GM12878 (cell line): ENCODE results near the gene ZNF331. TPM values are rescaled to one million over a fixed set of nuclear protein-coding genes. Genes with fewer than 3 reads are reported as not detected.
A peak's percentile ranks its signal among the peaks of the same experiment; 100 is the strongest.

ENCODE experiments used
- ATAC-seq: fragments of 200-7000 bp; cut with Tn5 transposase; 3 replicates; pipeline ENCODE4 v1.9.1; 2020; ENCODE audit warnings: mild to moderate bottlenecking, moderate library complexity
- BruUV-seq: library from RNA; stranded (reverse); fragments of 400-500 nt; replicated peaks from 2 replicates; lab custom pipeline; 2021; lab: Mats Ljungman, UMichigan
- CTCF ChIA-PET: fragments of 300-600 bp; sonication (Branson Sonifier 250); formaldehyde crosslinking; extraction: SDS; loops from one replicate; lab custom pipeline; 2021; ENCODE audit warnings: inconsistent platforms; lab: Yijun Ruan, JAX
- POLR2A ChIA-PET: fragments of 350-600 bp; formaldehyde crosslinking; extraction: SDS; loops from one replicate; lab custom pipeline; 2021; ENCODE audit warnings: inconsistent platforms; lab: Charles Lee
- RAD21 ChIA-PET: fragments of 300-600 bp; sonication (Branson Sonifier 250); formaldehyde crosslinking; loops from one replicate; lab custom pipeline; 2023; ENCODE audit warnings: antibody characterized with exemption; ENCODE audit not compliant: unreplicated experiment; lab: Charles Lee
- SMC1A ChIA-PET: fragments of 300-600 bp; sonication (Branson Sonifier 250); formaldehyde crosslinking; loops from one replicate; lab custom pipeline; 2023; ENCODE audit not compliant: unreplicated experiment, uncharacterized antibody; lab: Charles Lee
- DNase-seq: peaks from one replicate; pipeline ENCODE4 v3.0.0-alpha.2; 2011; ENCODE audit warnings: low read depth, low spot score
- FAIRE-seq: peaks from 3 replicates; lab custom pipeline; 2011; peaks lifted over from hg19 to GRCh38; lab: Jason Lieb, UNC
- H2AFZ ChIP-seq: 2 replicates; pipeline ENCODE4 v1.6.0; 2011; ENCODE audit warnings: low read depth, low read length, control low read depth; ENCODE audit not compliant: control insufficient read depth
- H3K27ac ChIP-seq: 2 replicates; pipeline ENCODE4 v1.5.1; 2011; ENCODE audit warnings: control low read depth; ENCODE audit not compliant: control insufficient read depth, insufficient read depth
- H3K27me3 ChIP-seq, 2 experiments: replicated peaks in 1 of 2; 2 replicates each; pipeline versions ENCODE4 v1.6.0 to v1.6.1; 2011; ENCODE audit warnings: low read length in 1 of 2; ENCODE audit not compliant: control insufficient read depth in 2 of 2, insufficient read depth in 2 of 2
- H3K36me3 ChIP-seq, 2 experiments: 2 replicates each; pipeline ENCODE4 v1.5.1; 2011; ENCODE audit warnings: low read length in 1 of 2; ENCODE audit not compliant: control insufficient read depth in 2 of 2, insufficient read depth in 2 of 2
- H3K4me1 ChIP-seq: 2 replicates; pipeline ENCODE4 v1.6.1; 2011; ENCODE audit warnings: mild to moderate bottlenecking, low read length, moderate library complexity, mixed read lengths; ENCODE audit not compliant: control insufficient read depth, insufficient read depth
- H3K4me2 ChIP-seq: 2 replicates; pipeline ENCODE4 v1.6.0; 2011; ENCODE audit warnings: control low read depth; ENCODE audit not compliant: control insufficient read depth, insufficient read depth
- H3K4me3 ChIP-seq: fragments of 200-600 bp; sonication (generic); 2 replicates; pipeline ENCODE4 v1.5.1; 2016
- H3K79me2 ChIP-seq: 2 replicates; pipeline ENCODE4 v1.6.0; 2011; ENCODE audit warnings: low read length; ENCODE audit not compliant: control insufficient read depth, insufficient read depth
- H3K9ac ChIP-seq: 2 replicates; pipeline ENCODE4 v1.8.0; 2011; ENCODE audit warnings: low read length, control low read depth, mixed read lengths; ENCODE audit not compliant: control insufficient read depth, insufficient read depth
- H3K9me3 ChIP-seq: replicated peaks from 3 replicates; pipeline ENCODE4 v1.5.1; 2011; ENCODE audit warnings: mild to moderate bottlenecking, low read length; ENCODE audit not compliant: control insufficient read depth, insufficient read depth
- H4K20me1 ChIP-seq: 2 replicates; pipeline ENCODE4 v1.6.0; 2011; ENCODE audit not compliant: control insufficient read depth, insufficient read depth
- BHLHE40 ChIP-seq, 2 experiments: fragments of 450-650 bp in 1 of 2; IDR thresholded peaks; 2 replicates each; pipeline ENCODE4 v1.6.1; 2011 to 2017; ENCODE audit warnings: low read depth in 2 of 2, borderline replicate concordance in 1 of 2, improper control_type of control experiment in 1 of 2, low read length in 1 of 2, mild to moderate bottlenecking in 1 of 2
- RAD21 ChIP-seq: IDR thresholded peaks from 2 replicates; pipeline ENCODE4 v1.6.1; 2011; ENCODE audit warnings: mild to moderate bottlenecking, low read depth, low read length, moderate library complexity; ENCODE audit not compliant: insufficient read depth
- RAD51 ChIP-seq: fragments of 450-650 bp; IDR thresholded peaks from 2 replicates; pipeline ENCODE4 v1.6.1; 2016; ENCODE audit warnings: moderate library complexity, mild to moderate bottlenecking, inconsistent platforms
- RELA ChIP-seq: fragments of 450-650 bp; IDR thresholded peaks from 2 replicates; pipeline ENCODE4 v1.8.0; 2014; ENCODE audit warnings: borderline replicate concordance; ENCODE audit not compliant: partially characterized antibody
- SMC3 ChIP-seq: IDR thresholded peaks from 2 replicates; pipeline ENCODE4 v1.6.1; 2011; ENCODE audit warnings: low read length, improper control_type of control experiment, borderline replicate concordance
- SREBF1 ChIP-seq: IDR thresholded peaks from 2 replicates; pipeline ENCODE4 v1.6.1; 2012; ENCODE audit warnings: mild to moderate bottlenecking, low read length
- YBX1 ChIP-seq: fragments of 450-650 bp; IDR thresholded peaks from 2 replicates; pipeline ENCODE4 v1.6.1; 2016; ENCODE audit warnings: antibody characterized with exemption
- ZNF24 ChIP-seq: fragments of 450-650 bp; IDR thresholded peaks from 2 replicates; pipeline ENCODE4 v1.6.1; 2017; ENCODE audit warnings: antibody characterized with exemption, mild to moderate bottlenecking
- WGBS: methylation state at CpG from one replicate; pipeline ENCODE4 v1.1.6; 2016; ENCODE audit warnings: low lambda C conversion rate; ENCODE audit not compliant: insufficient replicate concordance, insufficient coverage; ENCODE audit errors: missing lambda C conversion rate; 5-methylcytosine and 5-hydroxymethylcytosine counted together
- in situ Hi-C: fragments of 300-500 bp; cut with MboI; formaldehyde crosslinking; loops from 9 replicates; pipeline ENCODE4 v1.14.3; 2018; ENCODE audit warnings: mixed read lengths
- intact Hi-C: fragments of 100-400 bp; cut with micrococcal nuclease; formaldehyde crosslinking; loops from one replicate; pipeline ENCODE4 v1.14.2; 2022; ENCODE audit not compliant: unreplicated experiment
- polyA plus RNA-seq, 11 experiments: library from polyadenylated mRNA; depleted of rRNA in 4 of 11; unstranded in 6 of 11; stranded (reverse) in 5 of 11; fragments of >200 nt; fragmentation: Nextera tagmentation in 4 of 11; fragmentation: Illumina TruSeq in 1 of 11; extraction: Ambion mirVana in 4 of 11; extraction: Trizol in 1 of 11; gene quantifications; 1 replicate in 1 of 11; 2 replicates in 10 of 11; pipeline versions ENCODE4 v1.2.1 to v1.2.3, GENCODE V29; 2011 to 2016; ENCODE audit warnings: inconsistent platforms in 2 of 11, missing spikeins in 2 of 11, low read depth in 1 of 11
- total RNA-seq, 4 experiments: library from RNA; depleted of rRNA in 3 of 4; stranded (reverse); fragments of >200 nt in 3 of 4; fragmentation: Illumina TruSeq in 1 of 4; extraction: Trizol in 1 of 4; gene quantifications; 2 replicates each; pipeline versions ENCODE4 v1.2.1 to v1.2.3, GENCODE V29; 2013 to 2021
- TF ChIP-seq, protein P1 (sequence below): fragments of 450-650 bp; IDR thresholded peaks from 2 replicates; pipeline ENCODE4 v1.6.1; 2016; ENCODE audit warnings: mild to moderate bottlenecking
- TF ChIP-seq, protein P2 (sequence below): fragments of 450-650 bp; IDR thresholded peaks from 2 replicates; pipeline ENCODE4 v1.6.1; 2017; ENCODE audit warnings: low read depth, mild to moderate bottlenecking, moderate library complexity

Gene ZNF331
- total and polyA plus RNA-seq, 10 of the 15 experiments (the other 5 are each of a cell fraction or from before 2014, with no cell fraction given): 2.6 to 11.5 (median 5.3) TPM

DNA sequence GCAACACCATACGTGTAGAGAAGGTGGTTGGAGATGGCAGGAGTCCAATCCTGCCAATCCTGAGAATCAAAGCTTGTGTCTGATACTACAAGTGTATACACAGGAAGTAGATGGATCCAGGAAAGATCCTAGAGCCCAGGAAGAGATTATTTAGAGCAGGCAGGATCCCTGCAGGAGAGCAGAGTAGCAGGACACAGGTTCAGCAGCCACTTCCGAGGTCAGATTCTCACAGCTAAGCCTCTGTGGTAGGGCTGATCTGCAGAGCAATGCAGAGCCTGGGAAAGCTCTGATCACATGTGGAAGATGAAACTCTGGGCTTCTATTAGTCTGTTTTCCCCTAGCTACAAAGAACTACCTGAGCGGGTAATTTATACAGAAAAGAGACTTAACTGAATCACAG, 28.5 kb upstream of the ZNF331 start:
- Histone ChIP-seq H3K36me3 (no peaks in the 10 kb centered on the region), H3K9me3 (no peaks in the 10 kb centered on the region; the same call in 2 of the 3 replicates), H3K4me1 (no peaks in the 10 kb centered on the region), H3K9ac (no peak overlapping the region), H3K27me3 (no peaks in the 10 kb centered on the region), H2AFZ (no peak overlapping the region), H4K20me1 (no peaks in the 10 kb centered on the region), H3K4me2 (no peak overlapping the region), H3K79me2 (no peaks in the 10 kb centered on the region), H3K4me3 (no peak overlapping the region), H3K27ac (no peak overlapping the region)
- ChIA-PET RAD21 (interaction anchor here (0.8 kb wide), 1 partner anchor 11 kb away, joined by 3 read pairs; no protein-coding TSS in a partner anchor), CTCF (interaction anchor here (1.8 to 2.2 kb wide), 2 partner anchors 27 to 84 kb away, joined by 4 to 11 read pairs; no protein-coding TSS in a partner anchor), SMC1A (interaction anchor here (0.5 to 2.4 kb wide), 3 partner anchors 11 to 589 kb away, joined by 3 to 8 read pairs (median 5); no protein-coding TSS in a partner anchor), POLR2A (no interaction called here)
- no peak for TF ChIP-seq SMC3
- TF ChIP-seq RAD21: no peak
- no TSS peak for BruUV-seq
- in situ Hi-C loops (no loop called here), intact Hi-C loops (no loop called here)
- 36% methylated on average over 3 of the region's 3 CpGs for WGBS
- no peak for DNase-seq
- no peak; the same call in 2 of the 3 replicates for ATAC-seq
- no peak for FAIRE-seq

DNA sequence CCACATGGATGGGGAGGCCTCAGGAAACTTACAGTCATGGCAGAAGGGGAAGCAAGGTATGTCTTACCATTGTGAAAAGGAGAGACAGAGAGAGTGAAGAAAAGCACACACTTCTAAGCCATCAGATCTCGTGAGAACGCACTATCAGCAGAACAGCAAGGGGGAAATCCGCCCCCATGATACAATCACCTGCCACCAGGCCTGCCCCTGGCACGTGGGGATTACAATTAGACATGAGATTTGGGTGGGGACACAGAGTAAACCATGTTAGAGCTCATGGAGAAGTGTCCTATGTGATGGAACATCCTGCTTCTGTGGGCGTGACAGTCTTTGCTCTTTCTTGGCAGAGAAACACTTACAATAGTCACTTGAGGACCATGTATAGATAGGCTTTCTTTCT, 28.1 kb upstream of the ZNF331 start:
- no peak; the same call in 2 of the 3 replicates for ATAC-seq
- no peak for DNase-seq
- no peaks in the 10 kb centered on the region for H4K20me1 ChIP-seq
- 45% methylated on average over 5 of the region's 5 CpGs for WGBS
- no peak overlapping the region for H2AFZ ChIP-seq
- H3K36me3 ChIP-seq: no peaks in the 10 kb centered on the region
- ChIA-PET CTCF (interaction anchor here (1.1 to 2.2 kb wide), 3 partner anchors 27 to 84 kb away, joined by 3 to 11 read pairs (median 4); no protein-coding TSS in a partner anchor), POLR2A (interaction anchor here (0.5 kb wide), 1 partner anchor 1108 kb away, joined by 3 read pairs; no protein-coding TSS in a partner anchor)
- FAIRE-seq: no peak
- H3K4me3 ChIP-seq: no peak overlapping the region
- TF ChIP-seq RAD51 (0 out of 2 replicates have a peak, but pooled peaks have one; percentile 47), BHLHE40 (IDR thresholded peaks at IDR 0.05; ENCODE audit: borderline replicate concordance in 1 of 2, low read depth in 2 of 2, low read length in 1 of 2) (peak; percentile 57 to 88; a peak in 3 of 4 replicates), ZNF24 (no peak), YBX1 (no peak), RELA (no peak), SREBF1 (no peak)
- TF ChIP-seq, protein P1, sequence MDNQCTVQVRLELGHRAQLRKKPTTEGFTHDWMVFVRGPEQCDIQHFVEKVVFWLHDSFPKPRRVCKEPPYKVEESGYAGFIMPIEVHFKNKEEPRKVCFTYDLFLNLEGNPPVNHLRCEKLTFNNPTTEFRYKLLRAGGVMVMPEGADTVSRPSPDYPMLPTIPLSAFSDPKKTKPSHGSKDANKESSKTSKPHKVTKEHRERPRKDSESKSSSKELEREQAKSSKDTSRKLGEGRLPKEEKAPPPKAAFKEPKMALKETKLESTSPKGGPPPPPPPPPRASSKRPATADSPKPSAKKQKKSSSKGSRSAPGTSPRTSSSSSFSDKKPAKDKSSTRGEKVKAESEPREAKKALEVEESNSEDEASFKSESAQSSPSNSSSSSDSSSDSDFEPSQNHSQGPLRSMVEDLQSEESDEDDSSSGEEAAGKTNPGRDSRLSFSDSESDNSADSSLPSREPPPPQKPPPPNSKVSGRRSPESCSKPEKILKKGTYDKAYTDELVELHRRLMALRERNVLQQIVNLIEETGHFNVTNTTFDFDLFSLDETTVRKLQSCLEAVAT: 0 out of 2 replicates have a peak, but pooled peaks have one; percentile 23
- TF ChIP-seq, protein P2, sequence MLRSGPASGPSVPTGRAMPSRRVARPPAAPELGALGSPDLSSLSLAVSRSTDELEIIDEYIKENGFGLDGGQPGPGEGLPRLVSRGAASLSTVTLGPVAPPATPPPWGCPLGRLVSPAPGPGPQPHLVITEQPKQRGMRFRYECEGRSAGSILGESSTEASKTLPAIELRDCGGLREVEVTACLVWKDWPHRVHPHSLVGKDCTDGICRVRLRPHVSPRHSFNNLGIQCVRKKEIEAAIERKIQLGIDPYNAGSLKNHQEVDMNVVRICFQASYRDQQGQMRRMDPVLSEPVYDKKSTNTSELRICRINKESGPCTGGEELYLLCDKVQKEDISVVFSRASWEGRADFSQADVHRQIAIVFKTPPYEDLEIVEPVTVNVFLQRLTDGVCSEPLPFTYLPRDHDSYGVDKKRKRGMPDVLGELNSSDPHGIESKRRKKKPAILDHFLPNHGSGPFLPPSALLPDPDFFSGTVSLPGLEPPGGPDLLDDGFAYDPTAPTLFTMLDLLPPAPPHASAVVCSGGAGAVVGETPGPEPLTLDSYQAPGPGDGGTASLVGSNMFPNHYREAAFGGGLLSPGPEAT: peak; percentile 33; the same call in 1 of the 2 replicates
- TF ChIP-seq, all 136 proteins: peak for 4
- no peak overlapping the region for H3K4me2 ChIP-seq
- no peak overlapping the region for H3K27ac ChIP-seq
- SMC1A ChIA-PET: interaction anchor here (0.5 to 2.4 kb wide), 4 partner anchors 10 to 589 kb away, joined by 3 to 8 read pairs (median 4); no protein-coding TSS in a partner anchor
- in situ Hi-C loops (no loop called here), intact Hi-C loops (no loop called here)
- H3K9me3 ChIP-seq: no peaks in the 10 kb centered on the region; the same call in 2 of the 3 replicates
- RAD21 ChIA-PET: interaction anchor here (0.8 kb wide), 1 partner anchor 11 kb away, joined by 3 read pairs; no protein-coding TSS in a partner anchor
- BruUV-seq: no TSS peak
- no peaks in the 10 kb centered on the region for H3K79me2 ChIP-seq
- H3K4me1 ChIP-seq: no peaks in the 10 kb centered on the region
- H3K27me3 ChIP-seq: no peaks in the 10 kb centered on the region
- no peak overlapping the region for H3K9ac ChIP-seq
